Gastrocnemius medialis (tissue), 4 donors: Measurements from ENCODE around the gene ABCG4. TPM values are rescaled to one million over a fixed set of nuclear protein-coding genes. Genes with fewer than 3 reads are reported as not detected.
A peak's percentile ranks its signal among the peaks of the same experiment; 100 is the strongest.

Experiments
- ATAC-seq, 2 donors: fragments of 150-250 bp; one replicate each; pipeline ENCODE4 v1.9.1; 2016
- DNase-seq, 2 donors: peaks; one replicate each; pipeline ENCODE4 v3.0.0-alpha.2; 2019
- H3K27ac ChIP-seq, 4 donors: fragments of 200-600 bp; sonication (generic); 1 replicate in 1 of 4; 2 replicates in 3 of 4; pipeline ENCODE4 v1.5.1; 2016 to 2018; ENCODE audit warnings: mild to moderate bottlenecking in 2 of 4, moderate library complexity in 1 of 4
- H3K27me3 ChIP-seq, 3 donors: fragments of 200-600 bp; sonication (generic) in 2 of 3; 1 replicate in 1 of 3; 2 replicates in 2 of 3; pipeline versions ENCODE4 v1.5.1 to v1.6.0; 2016 to 2019; ENCODE audit warnings: mild to moderate bottlenecking in 1 of 3, moderate library complexity in 1 of 3
- H3K36me3 ChIP-seq, 2 donors: fragments of 200-600 bp; sonication (generic) in 1 of 2; one replicate each; pipeline ENCODE4 v1.5.1; 2017 to 2018
- H3K4me1 ChIP-seq, 2 donors: fragments of 200-600 bp; sonication (generic) in 1 of 2; one replicate each; pipeline ENCODE4 v1.5.1; 2016 to 2017; ENCODE audit warnings: mild to moderate bottlenecking in 2 of 2
- H3K4me3 ChIP-seq, 4 donors: fragments of 200-600 bp; sonication (generic) in 3 of 4; 1 replicate in 1 of 4; 2 replicates in 3 of 4; pipeline ENCODE4 v1.5.1; 2016 to 2019; ENCODE audit warnings: mild to moderate bottlenecking in 2 of 4
- H3K9me3 ChIP-seq, 3 donors: fragments of 200-600 bp; sonication (generic) in 2 of 3; 1 replicate in 1 of 3; 2 replicates in 2 of 3; pipeline ENCODE4 v1.5.1; 2016 to 2019
- POLR2A ChIP-seq, 2 donors: fragments of 450-650 bp; IDR thresholded peaks; one replicate each; pipeline ENCODE4 v1.6.1; 2017; ENCODE audit warnings: antibody characterized with exemption in 2 of 2, mild to moderate bottlenecking in 2 of 2, moderate library complexity in 2 of 2
- in situ Hi-C, 4 donors: fragments of 200-750 bp; cut with MboI; loops; one replicate each; pipeline versions ENCODE4 v1.15.0 to v1.8.0; 2017; ENCODE audit warnings: low sequenced_read_pairs in 4 of 4
- intact Hi-C: fragments of 100-400 bp; cut with DNase I; formaldehyde crosslinking; loops from one replicate; pipeline ENCODE4 v1.15.1; 2023; ENCODE audit warnings: low total_unique reads
- total RNA-seq, 4 donors: library from RNA; depleted of rRNA; stranded (reverse); fragments of >200 nt; gene quantifications; one replicate each; pipeline versions ENCODE4 v1.1.0 to v1.2.3, GENCODE V29; 2016
- TF ChIP-seq, protein P1 (sequence below), 5 experiments: fragments of 450-650 bp in 3 of 5; fragments of 200-600 bp in 2 of 5; sonication (generic) in 2 of 5; IDR thresholded peaks in 4 of 5; conservative IDR thresholded peaks in 1 of 5; 1 replicate in 4 of 5; 2 replicates in 1 of 5; pipeline ENCODE4 v1.5.1; 2016 to 2019; ENCODE audit warnings: antibody characterized with exemption in 5 of 5, mild to moderate bottlenecking in 3 of 5, moderate library complexity in 3 of 5

The ABCG4 gene
- total RNA-seq, 4 donors from 2014 or later, result not detected

DNA sequence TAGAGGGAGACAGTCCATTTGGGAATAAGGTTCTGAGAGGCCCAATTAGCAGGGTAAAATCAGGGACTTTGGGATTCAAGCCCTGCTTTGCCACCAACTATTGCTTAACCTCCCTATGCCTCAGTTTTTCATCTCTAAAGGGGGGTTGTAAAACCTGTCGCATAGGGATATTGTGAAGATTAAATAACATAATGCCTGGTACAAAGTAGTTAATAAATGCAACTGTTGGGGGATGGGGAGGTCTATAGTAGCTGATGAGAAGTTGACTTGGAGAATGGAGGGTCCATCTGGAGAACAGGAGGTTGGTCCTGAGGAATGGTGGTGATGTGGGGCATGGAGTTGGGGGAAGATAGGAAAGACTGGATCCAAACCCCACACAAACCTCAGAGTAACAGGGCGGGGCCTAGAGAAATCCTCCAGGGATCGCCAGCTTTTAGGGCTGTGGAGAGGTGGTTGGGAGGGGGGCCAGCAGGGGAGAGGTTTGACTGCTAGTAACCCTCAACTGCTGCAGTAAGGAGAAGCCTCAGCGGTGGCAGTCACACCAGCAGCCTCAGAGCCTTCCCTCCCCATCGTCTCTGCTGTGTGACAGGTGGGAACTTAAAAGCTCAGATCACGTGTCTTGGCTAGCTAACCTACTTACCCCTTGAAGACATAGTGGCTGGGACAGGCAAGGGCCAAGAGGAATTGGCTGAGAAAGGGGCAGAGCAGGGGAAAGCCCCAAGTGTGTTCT is 1.1 kb upstream of the ABCG4 start:
- DNase-seq (no peak), ATAC-seq (no peak)
- Histone ChIP-seq H3K27me3 (peaks cover 4 to 17% (median 10%) of the 10 kb centered on the region in 3 donors), H3K4me1 (peaks cover 4 to 14% of the 10 kb centered on the region in 2 donors), H3K27ac (no peak overlapping the region), H3K4me3 (no peak overlapping the region), H3K9me3 (no peaks in the 10 kb centered on the region), H3K36me3 (no peaks in the 10 kb centered on the region)
- TF ChIP-seq, protein P1, sequence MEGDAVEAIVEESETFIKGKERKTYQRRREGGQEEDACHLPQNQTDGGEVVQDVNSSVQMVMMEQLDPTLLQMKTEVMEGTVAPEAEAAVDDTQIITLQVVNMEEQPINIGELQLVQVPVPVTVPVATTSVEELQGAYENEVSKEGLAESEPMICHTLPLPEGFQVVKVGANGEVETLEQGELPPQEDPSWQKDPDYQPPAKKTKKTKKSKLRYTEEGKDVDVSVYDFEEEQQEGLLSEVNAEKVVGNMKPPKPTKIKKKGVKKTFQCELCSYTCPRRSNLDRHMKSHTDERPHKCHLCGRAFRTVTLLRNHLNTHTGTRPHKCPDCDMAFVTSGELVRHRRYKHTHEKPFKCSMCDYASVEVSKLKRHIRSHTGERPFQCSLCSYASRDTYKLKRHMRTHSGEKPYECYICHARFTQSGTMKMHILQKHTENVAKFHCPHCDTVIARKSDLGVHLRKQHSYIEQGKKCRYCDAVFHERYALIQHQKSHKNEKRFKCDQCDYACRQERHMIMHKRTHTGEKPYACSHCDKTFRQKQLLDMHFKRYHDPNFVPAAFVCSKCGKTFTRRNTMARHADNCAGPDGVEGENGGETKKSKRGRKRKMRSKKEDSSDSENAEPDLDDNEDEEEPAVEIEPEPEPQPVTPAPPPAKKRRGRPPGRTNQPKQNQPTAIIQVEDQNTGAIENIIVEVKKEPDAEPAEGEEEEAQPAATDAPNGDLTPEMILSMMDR (IDR thresholded peaks at IDR 0.05 in 4 of 5, conservative IDR thresholded peaks at IDR 0.05 in 1 of 5), result no peak
- no peak for TF ChIP-seq POLR2A (IDR thresholded peaks at IDR 0.05)
- in situ Hi-C loops, result loop anchor here in 1 of 4 donors (10.0 kb wide), 1 partner anchor 47 kb away; no protein-coding TSS in a partner anchor
- intact Hi-C loops, result loop anchor here (5.0 kb wide), 1 partner anchor 170 kb away; the partner anchor contains the start of gene MCAM

DNA sequence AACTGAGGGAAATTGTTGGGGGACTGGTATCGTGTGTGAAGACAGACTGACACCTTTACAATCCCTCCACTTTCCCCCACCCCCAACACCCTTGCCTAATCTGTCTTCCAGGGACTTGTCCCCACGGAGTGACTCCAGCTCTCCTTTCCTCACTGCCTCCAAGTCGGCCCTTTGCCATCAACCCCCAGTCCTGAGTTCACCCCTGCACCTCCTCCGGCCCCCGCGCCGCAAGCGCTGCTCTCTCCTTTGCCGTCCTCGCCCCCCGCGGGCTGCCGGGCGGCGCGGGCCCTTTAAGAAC is 183 bp upstream of the ABCG4 start:
- Histone ChIP-seq H3K4me1 (peaks cover 4 to 14% of the 10 kb centered on the region in 2 donors), H3K27me3 (peaks cover 4 to 17% (median 10%) of the 10 kb centered on the region in 3 donors), H3K9me3 (no peaks in the 10 kb centered on the region), H3K27ac (no peak overlapping the region), H3K36me3 (no peaks in the 10 kb centered on the region), H3K4me3 (peak overlapping the region; percentile 60 to 84 (median 64))
- TF ChIP-seq POLR2A (IDR thresholded peaks at IDR 0.05), result no peak
- TF ChIP-seq, protein P1 (IDR thresholded peaks at IDR 0.05 in 4 of 5, conservative IDR thresholded peaks at IDR 0.05 in 1 of 5), result no peak
- in situ Hi-C loops (loop anchor here in 1 of 4 donors (10.0 kb wide), 1 partner anchor 46 kb away; no protein-coding TSS in a partner anchor), intact Hi-C loops (loop anchor here (5.0 kb wide), 1 partner anchor 169 kb away; the partner anchor contains the start of gene MCAM)
- DNase-seq (no peak), ATAC-seq (peak in 1 of 2 donors; percentile 13)

DNA sequence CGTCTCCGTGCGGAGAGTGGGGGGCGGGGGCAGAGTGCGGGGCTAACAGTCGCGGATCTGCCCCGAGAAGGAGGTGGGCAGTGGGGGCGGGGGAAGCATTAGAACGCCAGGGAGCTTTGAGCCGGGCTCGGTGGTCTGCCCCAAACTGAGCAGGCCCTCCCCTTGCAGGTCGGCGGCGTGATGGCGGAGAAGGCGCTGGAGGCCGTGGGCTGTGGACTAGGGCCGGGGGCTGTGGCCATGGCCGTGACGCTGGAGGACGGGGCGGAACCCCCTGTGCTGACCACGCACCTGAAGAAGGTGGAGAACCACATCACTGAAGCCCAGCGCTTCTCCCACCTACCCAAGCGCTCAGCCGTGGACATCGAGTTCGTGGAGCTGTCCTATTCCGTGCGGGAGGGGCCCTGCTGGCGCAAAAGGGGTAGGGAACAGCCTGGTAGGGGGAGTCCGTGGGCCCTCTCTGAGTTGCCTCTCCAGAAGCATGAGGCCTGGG is 979 bp downstream of the ABCG4 start:
- no peak for DNase-seq
- intact Hi-C loops, result loop anchor here (5.0 kb wide), 1 partner anchor 167 kb away; the partner anchor contains the start of gene MCAM
- Histone ChIP-seq H3K36me3 (no peaks in the 10 kb centered on the region), H3K27me3 (peaks cover 4 to 17% (median 10%) of the 10 kb centered on the region in 3 donors), H3K9me3 (no peaks in the 10 kb centered on the region), H3K27ac (no peak overlapping the region), H3K4me1 (peaks cover 4 to 11% of the 10 kb centered on the region in 2 donors), H3K4me3 (peak overlapping the region; percentile 60 to 84 (median 64))
- in situ Hi-C loops, result loop anchor here in 1 of 4 donors (10.0 kb wide), 1 partner anchor 45 kb away; no protein-coding TSS in a partner anchor
- no peak for TF ChIP-seq POLR2A (IDR thresholded peaks at IDR 0.05)
- TF ChIP-seq, protein P1 (IDR thresholded peaks at IDR 0.05 in 4 of 5, conservative IDR thresholded peaks at IDR 0.05 in 1 of 5), result no peak
- no peak for ATAC-seq

DNA sequence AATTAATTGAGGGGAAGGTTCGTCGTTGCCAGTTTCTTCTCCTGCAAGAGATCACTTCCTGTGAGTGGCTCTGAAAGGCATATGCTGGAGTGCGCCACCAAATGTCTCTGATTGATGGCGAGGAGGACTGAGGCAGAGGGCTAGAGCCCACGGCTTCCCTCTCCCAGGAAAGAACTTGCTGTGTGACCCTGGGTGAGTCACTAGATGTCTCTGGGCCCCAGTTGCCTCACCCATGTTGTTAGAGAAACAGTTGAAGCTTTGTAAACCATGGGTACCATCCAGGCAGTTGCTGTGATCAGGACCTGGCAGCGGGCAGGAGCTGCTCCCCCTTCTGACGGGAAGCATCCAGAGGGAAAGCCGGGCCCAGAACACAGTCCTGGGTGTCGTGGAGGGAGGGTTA is 3.2 kb downstream of the ABCG4 start:
- Histone ChIP-seq H3K4me1 (peaks cover 4 to 11% of the 10 kb centered on the region in 2 donors), H3K4me3 (no peak overlapping the region), H3K9me3 (no peaks in the 10 kb centered on the region), H3K27ac (no peak overlapping the region), H3K36me3 (no peaks in the 10 kb centered on the region), H3K27me3 (peaks cover 4 to 17% (median 10%) of the 10 kb centered on the region in 3 donors)
- ATAC-seq (no peak), DNase-seq (no peak)
- TF ChIP-seq, protein P1 (IDR thresholded peaks at IDR 0.05 in 4 of 5, conservative IDR thresholded peaks at IDR 0.05 in 1 of 5), result no peak
- no peak for TF ChIP-seq POLR2A (IDR thresholded peaks at IDR 0.05)
- intact Hi-C loops, result no loop called here
- in situ Hi-C loops, result no loop called here
